GM18909 (cell line): ENCODE data around the gene MORN3.
"Not testable (repeated sequence)": the region's sequence is repeated elsewhere in the genome, so short reads cannot be mapped to it uniquely, and the experiment has no call there.

ENCODE experiments used
- ATAC-seq: cut with Tn5 transposase; IDR thresholded peaks from one replicate; pipeline ENCODE4 v1.9.1; 2021; ENCODE audit warnings: mild to moderate bottlenecking; ENCODE audit not compliant: unreplicated experiment, poor library complexity

MORN3 gene, protein sequence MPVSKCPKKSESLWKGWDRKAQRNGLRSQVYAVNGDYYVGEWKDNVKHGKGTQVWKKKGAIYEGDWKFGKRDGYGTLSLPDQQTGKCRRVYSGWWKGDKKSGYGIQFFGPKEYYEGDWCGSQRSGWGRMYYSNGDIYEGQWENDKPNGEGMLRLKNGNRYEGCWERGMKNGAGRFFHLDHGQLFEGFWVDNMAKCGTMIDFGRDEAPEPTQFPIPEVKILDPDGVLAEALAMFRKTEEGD

DNA sequence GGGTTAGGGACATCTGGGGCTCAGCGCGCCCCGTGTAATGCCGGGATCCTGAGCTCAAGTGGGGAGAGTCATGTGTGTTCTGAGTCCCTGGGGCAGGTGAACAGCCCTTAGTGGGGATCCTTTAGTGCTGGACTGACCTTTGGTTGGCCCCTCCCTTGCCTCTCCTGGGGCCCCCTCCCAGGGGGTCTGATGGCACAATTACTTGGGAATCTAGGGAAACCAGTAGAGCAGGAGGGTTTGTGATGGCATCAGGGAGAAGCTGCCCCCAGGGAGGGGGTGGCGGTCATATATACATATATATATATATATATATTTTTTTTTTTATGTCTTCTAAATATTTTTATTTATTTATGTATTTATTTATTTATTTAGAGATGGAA, at the start of gene MORN3:
Gene MORN3 (minus strand): TSS at position 134 of the 380 bp plus-strand sequence. CDS start 171 bp downstream, outside the sequence.
- ATAC-seq = no peak

DNA sequence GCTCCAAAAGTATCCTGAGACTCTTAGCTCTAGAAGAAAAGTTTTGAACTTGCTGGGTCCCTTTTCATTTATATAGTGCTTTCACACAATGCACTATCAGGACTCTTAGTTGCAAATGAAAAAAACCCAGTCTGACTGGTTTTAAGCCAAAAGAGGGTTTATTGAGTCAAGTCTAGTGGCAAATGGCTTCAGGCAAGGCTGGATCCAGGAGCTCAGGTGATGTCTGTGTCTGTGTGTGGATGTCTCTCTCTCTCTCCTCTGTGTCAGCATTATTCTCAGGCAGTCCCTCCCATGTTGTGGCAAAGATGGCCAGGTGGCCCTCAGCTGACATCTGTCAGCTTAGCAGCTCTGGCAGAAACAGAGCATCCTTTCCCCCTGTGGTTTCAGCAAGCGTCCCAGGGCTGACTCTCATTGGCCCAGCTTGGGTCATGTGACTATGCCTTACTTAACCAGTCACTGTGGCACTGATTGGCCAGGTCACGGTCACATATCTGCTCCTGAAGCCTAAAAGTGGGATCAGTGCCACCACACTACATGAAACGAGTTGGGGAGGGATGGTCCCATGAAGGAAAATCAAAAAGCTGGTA, 49.3 kb upstream of the MORN3 start:
- ATAC-seq = no peak

DNA sequence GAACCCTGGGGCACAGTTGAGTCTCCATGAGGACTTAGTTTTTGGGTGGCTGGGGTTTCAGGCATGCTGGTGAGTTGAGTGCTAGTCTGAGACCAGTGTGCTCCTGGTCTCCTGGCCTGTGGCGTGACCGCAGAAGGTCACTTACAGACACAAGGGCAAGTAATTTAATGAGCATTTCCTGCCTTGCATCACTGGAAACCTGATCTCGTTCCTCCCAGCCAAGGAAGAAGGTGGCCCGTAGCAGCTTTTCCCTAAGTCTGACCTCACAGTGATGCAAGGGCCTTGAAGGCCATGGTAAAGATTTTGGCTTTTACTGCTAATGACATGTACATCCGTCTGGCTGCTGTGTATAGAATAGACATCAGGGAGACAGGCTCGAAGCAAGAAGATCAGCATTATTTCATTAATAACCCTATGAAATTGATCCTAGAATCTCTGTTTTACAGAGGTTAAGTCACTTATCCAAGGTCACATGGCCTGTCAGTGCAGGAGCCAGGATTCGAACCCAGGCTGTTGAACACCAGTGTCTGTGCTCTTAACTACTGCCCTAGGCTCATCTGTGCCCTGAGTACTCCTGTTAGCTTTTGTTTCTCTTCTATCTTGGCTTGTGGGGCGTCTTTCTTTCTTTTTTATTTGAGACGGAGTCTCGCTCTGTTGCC, 47.7 kb upstream of the MORN3 start:
- ATAC-seq = no peak

DNA sequence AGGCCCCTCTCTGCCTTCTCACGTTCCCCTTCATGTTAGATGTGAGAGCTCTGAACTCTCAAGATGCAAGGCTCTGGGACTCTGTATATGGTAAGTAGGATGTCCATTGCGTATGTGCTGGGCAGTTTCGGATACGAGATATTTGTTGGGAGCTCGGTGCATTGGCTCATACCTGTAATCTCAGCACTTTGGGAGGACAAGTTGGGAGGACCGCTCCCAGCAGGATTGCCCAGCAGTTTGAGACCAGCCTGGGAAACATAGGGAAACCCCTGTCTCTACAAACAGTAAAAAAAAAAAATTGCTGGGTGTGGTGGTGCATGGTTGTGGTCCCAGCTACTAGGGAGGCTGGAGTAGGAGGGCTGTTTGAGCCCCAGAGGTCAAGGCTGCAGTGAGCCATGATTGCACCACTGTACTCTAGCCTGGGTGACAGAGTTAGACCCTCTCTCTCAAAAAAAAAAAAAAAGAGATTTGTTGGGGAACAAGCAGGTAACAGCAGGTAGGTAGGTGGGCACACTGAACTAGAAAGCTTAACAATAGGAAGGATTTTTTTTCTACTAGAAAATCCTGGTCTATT, 46.5 kb upstream of the MORN3 start:
- ATAC-seq = no peak

DNA sequence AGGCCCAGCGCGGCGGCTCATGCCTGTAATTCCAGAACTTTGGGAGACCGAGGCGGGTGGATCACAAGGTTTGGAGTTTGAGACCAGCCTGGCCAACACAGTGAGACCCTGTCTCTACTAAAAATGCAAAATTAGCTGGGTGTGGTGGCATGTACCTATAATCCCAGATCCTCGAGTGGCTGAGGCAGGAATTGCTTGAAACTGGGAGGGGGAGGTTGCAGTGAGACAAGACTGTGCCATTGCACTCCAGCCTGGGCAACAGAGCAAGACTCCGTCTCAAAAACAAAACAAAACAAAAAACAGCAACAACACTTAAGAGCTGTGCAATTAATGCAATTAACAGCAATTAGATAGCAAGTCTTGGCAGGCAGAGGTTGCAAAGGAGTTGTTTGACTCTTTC, 45.6 kb upstream of the MORN3 start:
- not testable (repeated sequence) for ATAC-seq

DNA sequence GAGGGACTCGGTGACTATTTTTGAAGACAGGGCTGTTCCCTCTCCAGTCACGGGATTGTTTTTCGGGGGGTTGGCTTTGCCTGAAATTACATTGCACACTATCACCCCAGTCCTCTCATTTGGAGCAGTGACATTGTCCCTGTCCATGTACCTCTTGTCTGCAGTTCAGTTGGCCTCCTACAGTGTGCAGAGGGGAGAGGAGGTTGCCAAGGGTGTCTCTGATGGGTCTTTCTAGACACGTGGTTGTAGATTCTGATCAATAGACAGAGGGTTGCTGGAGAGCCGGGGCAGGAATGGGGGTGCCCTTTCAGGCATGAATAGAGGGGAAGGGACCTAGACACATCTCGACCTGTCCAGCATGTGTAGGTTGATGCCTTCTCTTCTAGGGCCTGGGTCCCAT, 44.3 kb upstream of the MORN3 start:
- ATAC-seq = no peak

DNA sequence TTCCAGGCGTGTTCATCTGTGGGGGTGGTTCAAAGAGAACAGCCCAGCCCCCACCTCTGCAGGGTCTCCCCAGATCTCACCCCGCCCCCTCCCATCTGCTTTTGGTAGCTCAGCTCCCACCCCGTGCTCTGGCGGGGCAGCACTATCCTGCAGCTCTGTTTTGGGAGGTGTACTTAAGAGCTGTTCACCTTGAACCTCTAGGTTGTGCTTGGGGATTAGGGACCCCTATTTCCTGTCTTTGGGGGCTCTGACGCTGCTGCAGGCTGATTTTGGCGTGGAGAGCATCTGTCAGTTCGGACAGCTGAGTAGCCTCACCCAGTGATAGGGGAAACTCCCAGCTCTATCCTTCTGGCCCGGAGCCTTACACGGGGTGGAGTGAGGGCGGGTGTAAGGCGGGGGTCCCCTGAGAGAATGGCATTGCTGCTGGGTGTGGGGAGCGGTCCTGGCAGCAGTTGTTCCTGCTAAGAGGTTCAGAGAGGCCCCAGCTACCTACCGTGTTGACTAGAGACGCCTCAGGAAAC, 43.9 kb upstream of the MORN3 start:
- peak; percentile 4 for ATAC-seq

DNA sequence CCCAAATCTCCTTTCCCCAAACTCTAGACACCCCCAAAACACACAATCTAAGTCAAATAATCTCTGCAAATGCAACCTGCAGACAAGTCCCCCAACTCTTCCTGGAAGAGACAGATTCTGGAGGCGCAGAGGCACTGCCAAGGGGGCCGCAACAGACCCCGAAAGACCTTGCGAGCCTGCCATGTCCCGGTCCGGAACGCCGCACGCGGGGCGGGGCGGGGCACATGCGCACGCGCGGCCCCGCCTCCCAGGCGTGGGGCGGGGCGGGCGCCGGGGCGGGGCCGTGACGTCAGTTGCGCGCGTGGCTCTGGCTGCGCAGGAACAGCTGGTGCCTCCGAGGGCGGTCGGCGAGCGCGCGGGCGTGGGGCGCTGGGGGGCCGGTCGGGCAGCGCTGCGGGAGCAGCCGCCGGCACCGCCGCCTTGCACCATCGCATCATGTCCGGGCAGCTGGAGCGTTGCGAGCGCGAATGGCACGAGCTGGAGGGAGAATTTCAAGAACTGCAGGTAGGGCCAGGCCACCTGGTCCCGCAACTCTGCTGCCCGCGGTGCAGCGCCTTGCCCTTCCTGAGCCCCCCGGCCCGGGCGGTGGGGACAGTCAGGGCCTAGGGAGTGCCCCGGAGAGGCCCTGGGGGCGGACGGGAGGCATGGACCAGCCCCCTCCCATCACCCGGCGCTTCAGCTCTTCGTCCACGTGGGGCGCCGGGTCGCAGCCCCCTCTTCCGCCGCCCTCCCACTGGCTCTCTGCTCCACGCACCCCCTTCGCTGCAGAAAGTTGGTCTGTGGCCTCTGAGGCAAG, 43.2 kb upstream of the MORN3 start, which contains the start of gene TMEM120B:
Gene TMEM120B (plus strand): TSS at position 292 of the 796 bp plus-strand sequence. CDS start 144 bp downstream, at position 436.
- peak; percentile 82 for ATAC-seq

DNA sequence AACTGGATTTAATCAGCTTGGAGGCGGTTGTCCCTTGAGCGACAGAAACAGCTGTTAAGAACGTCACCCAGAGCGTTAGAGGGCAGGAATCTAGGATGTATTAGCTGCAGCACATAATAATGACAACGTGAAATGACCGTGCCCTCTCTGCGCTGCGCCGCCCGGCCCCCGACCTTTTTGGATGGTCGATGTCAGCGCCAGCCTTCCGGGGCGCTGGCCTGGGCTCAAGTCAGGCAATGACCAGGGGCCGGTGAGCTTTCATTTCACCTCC, 42.7 kb upstream of the MORN3 start:
- peak; percentile 20 for ATAC-seq

DNA sequence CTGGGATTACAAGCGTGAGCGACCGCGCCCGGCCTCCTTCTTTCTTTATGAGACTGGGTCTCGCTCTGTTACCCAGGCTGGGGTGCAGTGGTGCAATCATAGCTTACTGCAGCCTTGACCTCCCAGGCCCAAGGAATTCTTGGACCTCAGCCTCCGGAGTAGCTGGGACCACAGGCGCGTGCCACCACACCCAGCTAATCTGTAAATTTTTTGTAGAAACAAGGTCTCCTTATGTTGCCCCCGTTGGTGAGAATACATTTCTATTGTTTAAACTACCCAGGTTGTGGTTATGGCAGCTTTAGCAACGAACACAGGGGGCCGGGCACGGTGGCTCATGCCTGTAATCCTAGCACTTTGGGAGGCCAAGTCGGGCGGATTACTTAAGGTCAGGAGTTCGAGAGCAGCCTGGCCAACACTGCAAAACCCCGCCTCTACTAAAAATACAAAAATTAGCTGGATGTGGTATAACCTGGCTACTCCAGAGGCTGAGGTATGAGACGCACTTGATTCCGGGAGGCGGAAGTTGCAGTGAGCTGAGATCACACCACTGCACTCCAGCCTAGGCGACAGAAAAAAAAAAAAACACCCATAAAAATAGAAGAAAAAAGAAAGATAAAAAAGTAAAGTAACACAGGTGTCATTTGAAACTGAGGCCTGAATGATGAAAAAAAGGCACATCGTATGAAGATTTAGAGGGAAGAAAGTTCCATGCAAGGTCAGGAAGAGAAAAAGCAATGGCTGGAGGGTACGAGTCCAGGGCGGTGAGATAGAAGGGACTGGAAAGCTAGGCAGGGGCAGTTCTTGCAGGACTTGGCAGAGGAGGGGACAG, 42.1 kb upstream of the MORN3 start:
- ATAC-seq = no peak

DNA sequence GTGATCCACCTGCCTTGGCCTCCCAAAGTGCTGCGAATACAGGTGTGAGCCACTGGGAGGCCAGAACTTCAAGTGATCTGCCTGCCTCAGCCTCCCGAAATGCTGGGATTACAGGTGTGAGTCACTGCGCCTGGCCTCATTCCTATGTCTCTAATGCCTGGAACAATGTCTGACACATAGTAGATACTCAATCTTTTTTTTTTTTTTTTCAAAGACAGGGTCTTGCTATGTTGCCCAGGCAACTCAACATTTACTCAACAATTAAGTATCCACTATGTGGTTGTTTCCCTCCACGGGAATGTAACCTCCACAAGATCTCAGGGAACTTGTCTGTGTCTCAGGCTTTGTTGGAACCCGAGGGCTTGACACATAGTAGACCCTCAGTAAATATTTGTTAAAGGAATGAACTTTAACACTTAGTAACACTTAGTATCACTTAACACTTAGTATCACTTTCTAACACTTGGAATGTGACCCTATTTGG, 40.1 kb upstream of the MORN3 start:
- ATAC-seq = no peak

DNA sequence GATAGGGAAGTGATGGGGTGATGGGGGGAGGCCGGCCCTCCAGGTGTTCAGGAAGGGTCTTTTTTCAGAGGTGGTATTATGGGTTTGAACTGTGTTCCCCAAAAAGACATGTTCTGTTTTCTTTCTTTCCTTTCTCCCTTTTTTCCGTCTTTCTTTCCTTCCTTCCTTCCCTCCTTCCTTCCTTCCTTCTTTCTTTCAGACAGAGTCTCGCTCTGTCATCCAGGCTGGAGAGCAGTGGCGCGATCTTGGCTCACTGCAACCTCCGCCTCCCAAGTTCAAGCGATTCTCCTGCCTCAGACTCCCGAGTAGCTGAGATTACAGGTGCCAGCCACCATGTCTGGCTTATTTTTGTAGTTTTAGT, 39.6 kb upstream of the MORN3 start:
- ATAC-seq = not testable (repeated sequence)

DNA sequence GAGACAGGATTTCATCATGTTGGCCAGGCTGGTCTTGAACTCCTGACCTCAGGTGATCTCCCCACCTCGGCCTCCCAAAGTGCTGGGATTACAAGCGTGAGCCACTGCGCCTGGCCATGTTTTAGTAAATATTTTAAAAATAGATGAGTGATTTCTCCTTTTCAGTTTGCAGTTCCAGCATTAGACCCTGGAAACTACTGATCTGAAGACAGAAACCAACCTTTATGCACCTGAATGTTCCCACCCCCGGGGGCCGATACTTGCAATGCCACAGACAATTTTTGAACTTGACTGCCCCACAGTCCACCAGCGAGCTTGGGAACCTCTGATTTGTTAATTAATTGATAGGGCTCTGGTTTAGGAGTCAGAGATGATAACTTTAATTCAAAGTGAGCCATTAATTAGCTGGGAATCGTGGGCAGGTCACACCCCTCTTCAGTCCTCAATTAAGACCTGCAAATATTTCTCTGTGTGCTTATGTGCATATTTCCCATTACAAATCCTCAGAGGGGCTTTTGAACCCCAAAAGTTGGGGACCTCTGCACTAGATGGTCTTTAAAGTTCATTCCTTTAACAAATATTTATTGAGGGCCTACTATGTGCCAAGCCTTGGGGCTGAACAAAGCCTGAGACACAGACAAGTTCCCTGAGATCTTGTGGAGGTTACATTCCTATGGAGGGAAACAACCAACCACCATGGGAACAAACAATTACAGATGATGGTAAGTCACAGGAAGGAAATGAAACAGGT, 39.0 kb upstream of the MORN3 start:
- ATAC-seq = no peak

DNA sequence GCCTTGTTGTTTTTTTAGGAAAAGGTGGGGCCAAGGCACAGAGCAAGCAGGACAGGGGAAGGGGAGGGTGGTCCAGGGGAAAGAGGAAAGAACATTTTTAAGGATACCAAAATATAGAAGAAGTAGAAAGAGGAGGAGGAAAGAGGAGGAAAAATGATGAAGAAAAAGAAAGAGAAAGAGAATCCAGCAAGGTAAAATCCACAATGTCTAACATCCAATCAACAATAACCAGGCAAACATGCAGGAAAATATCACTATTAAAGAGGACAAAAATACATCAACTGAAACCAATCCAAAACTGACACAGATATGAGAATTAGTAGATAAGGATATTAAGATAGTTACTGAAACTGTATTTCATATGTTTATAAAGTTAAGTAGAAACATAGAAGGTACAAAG, 36.1 kb upstream of the MORN3 start:
- no peak for ATAC-seq

DNA sequence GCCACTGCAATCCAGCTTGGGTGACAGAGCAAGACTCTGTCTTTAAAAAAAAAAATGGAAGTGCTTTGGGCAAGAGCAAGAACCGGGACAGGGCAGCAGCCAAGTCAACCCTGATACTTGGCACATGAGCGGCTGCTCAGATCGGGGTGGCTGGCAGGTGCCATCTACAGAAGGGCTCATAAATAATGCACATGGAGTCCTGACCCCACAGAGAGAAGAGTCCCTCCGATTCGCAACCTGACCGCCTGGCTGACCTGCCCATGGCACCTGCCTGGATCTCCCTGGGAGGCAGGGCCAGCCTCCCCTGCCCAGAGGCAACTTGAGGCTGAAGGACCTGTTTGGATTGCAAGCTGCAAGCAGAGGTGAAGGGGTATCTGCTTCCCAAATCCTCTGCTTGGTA, 33.5 kb upstream of the MORN3 start:
- ATAC-seq = no peak

DNA sequence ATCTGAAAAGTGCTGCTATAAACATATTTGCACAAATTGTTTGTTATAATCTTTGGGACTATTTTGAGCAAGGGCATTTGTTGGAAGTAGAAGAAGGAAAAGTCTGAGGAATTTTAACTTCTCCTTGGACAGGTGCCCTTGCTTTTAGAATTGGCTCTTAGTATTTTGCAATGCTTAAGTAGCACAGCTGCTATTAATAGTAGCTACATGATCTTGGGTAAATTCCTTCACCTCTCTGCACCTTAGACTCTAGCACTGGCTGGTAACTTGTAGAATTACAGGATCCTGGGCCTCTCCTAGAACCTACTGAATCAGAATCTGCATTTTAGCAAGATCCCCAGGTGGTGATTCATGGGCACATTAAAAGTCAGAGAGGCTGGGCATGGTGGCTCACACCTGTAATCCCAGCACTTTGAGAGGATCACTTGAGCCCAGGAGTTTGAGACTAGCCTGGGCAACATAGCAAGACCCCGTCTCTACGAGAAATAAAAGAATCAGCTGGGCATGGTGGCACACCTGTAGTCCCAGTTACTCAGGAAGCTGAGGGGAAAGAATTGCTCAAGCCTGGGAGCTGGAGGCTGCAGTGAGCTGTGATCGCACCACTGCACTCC, 32.3 kb upstream of the MORN3 start:
- no peak for ATAC-seq

DNA sequence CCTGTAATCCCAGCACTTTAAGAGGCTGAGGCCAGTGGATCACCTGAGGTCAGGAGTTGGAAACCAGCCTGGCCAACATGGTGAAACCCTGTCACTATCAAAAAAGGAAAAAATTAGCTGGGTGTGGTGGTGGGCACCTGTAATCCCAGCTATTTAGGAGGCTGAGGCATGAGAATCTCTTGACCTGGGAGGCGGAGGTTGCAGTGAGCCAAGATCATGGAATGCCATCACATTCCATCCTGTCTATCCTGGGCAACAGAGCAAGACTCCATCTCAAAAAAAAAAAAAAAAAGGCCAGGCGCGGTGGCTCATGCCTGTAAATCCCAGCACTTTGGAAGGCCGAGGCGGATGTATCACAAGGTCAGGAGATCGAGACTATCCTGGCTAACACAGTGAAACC, 28.4 kb upstream of the MORN3 start:
- ATAC-seq = not testable (repeated sequence)

DNA sequence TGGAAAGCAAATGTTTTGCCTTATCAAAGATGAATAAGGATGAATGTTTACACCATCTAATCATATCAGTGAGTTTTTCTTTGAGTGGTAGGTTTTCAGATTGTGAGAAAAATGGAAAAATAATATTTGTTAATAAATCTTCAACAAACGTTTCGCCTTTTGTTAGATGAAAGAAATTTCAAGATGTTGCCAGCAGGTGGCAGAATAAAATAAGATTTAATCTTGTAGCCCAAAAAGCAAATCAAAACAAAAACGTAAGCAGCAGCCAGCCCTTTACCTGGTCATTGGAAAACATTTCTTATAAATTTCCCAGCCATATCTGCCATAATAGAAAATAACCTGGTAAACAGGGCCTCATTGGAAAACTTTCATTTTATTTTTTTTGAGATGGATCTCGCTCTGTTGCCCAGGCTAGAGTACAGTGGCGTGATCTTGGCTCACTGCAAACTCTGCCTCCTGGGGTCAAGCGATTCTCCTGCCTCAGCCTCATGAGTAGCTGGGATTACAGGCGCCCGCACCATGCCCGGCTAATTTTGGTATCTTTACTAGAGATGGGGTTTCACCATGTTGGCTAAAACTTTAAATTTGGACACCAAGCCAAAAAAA, 27.7 kb upstream of the MORN3 start:
- no peak for ATAC-seq
